HepG2 (cell line): ENCODE measurements around the gene RCOR1. TPM values are rescaled to one million over a fixed set of nuclear protein-coding genes. Genes with fewer than 3 reads are reported as not detected.
A peak's percentile ranks its signal among the peaks of the same experiment; 100 is the strongest.

ENCODE experiments used
- ATAC-seq: fragments of 200-7000 bp; cut with Tn5 transposase; 3 replicates; pipeline ENCODE4 v1.9.1; 2020; ENCODE audit warnings: mild to moderate bottlenecking, moderate library complexity
- BruUV-seq: library from RNA; stranded (reverse); fragments of 400-500 nt; replicated peaks from 2 replicates; lab custom pipeline; 2021; lab: Mats Ljungman, UMichigan
- CTCF ChIA-PET: fragments of 300-600 bp; formaldehyde crosslinking; extraction: SDS; loops from one replicate; lab custom pipeline; 2021; ENCODE audit warnings: low total read pairs, inconsistent platforms, low intra/inter-chr PET ratio; lab: Yijun Ruan, JAX
- POLR2A ChIA-PET: fragments of 350-600 bp; sonication (Branson Sonifier 250); formaldehyde crosslinking; loops from one replicate; lab custom pipeline; 2020; ENCODE audit warnings: antibody characterized with exemption, inconsistent platforms; lab: Yijun Ruan, JAX
- DNase-seq: peaks from one replicate; pipeline ENCODE4 v3.0.0-alpha.2; 2015; ENCODE audit warnings: low spot score
- FAIRE-seq: peaks from 3 replicates; lab custom pipeline; 2011; peaks lifted over from hg19 to GRCh38; lab: Jason Lieb, UNC
- H2AFZ ChIP-seq: one replicate; pipeline ENCODE4 v1.6.1; 2011; ENCODE audit warnings: low read length, inconsistent platforms
- H3K27ac ChIP-seq: fragments of 300-600 bp; 3 replicates; pipeline ENCODE4 v1.8.0; 2011; ENCODE audit warnings: mixed run types, mild to moderate bottlenecking, mixed read lengths, low read length, inconsistent platforms; ENCODE audit not compliant: insufficient read depth; ENCODE audit errors: extremely low read length
- H3K27me3 ChIP-seq, 2 experiments: fragments of 200-600 bp in 1 of 2; 2 replicates in 1 of 2; 3 replicates in 1 of 2; pipeline versions ENCODE4 v1.6.0 to v1.8.0; 2011; ENCODE audit warnings: low read length in 2 of 2, mild to moderate bottlenecking in 2 of 2, moderate library complexity in 2 of 2, inconsistent platforms in 1 of 2; ENCODE audit not compliant: insufficient read depth in 2 of 2, control insufficient read depth in 1 of 2
- H3K36me3 ChIP-seq, 2 experiments: fragments of 200-600 bp in 1 of 2; replicated peaks in 1 of 2; 2 replicates in 1 of 2; 3 replicates in 1 of 2; pipeline versions ENCODE4 v1.5.1 to v1.8.0; 2011; ENCODE audit warnings: low read length in 2 of 2, inconsistent platforms in 1 of 2; ENCODE audit not compliant: insufficient read depth in 2 of 2, control insufficient read depth in 1 of 2
- H3K4me1 ChIP-seq: 2 replicates; pipeline ENCODE4 v1.5.1; 2012; ENCODE audit warnings: low read length, inconsistent platforms; ENCODE audit not compliant: insufficient read depth
- H3K4me2 ChIP-seq: 2 replicates; pipeline ENCODE4 v1.6.0; 2011; ENCODE audit warnings: low read depth, low read length, inconsistent platforms
- H3K4me3 ChIP-seq, 3 experiments: fragments of 200-600 bp in 1 of 3; sonication (generic), shearing (Covaris generic) in 1 of 3; replicated peaks in 1 of 3; 2 replicates each; pipeline ENCODE4 v1.5.1; 2011 to 2016; ENCODE audit warnings: low read length in 3 of 3, inconsistent platforms in 2 of 3, low read depth in 2 of 3, mild to moderate bottlenecking in 2 of 3, control low read depth in 1 of 3, mixed read lengths in 1 of 3; ENCODE audit not compliant: insufficient read depth in 1 of 3
- H3K79me2 ChIP-seq: one replicate; pipeline ENCODE4 v1.6.1; 2011; ENCODE audit warnings: low read length, inconsistent platforms; ENCODE audit not compliant: insufficient read depth
- H3K9ac ChIP-seq: 2 replicates; pipeline ENCODE4 v1.6.0; 2011; ENCODE audit warnings: mild to moderate bottlenecking, low read depth, low read length, inconsistent platforms; ENCODE audit not compliant: insufficient read depth
- H3K9me3 ChIP-seq: 2 replicates; pipeline ENCODE4 v1.5.1; 2012; ENCODE audit warnings: mild to moderate bottlenecking, low read length
- H4K20me1 ChIP-seq: 2 replicates; pipeline ENCODE4 v1.6.0; 2011; ENCODE audit warnings: inconsistent platforms, mild to moderate bottlenecking, low read length, moderate library complexity; ENCODE audit not compliant: insufficient read depth
- FOXA3 ChIP-seq: IDR thresholded peaks from 2 replicates; pipeline ENCODE4 v1.6.1; 2016; ENCODE audit warnings: missing genetic modification reagents, missing compliant biosample characterization
- FOXK2 ChIP-seq: fragments of 450-650 bp; IDR thresholded peaks from 2 replicates; pipeline ENCODE4 v1.6.1; 2016
- FOXP1 ChIP-seq, 2 experiments: fragments of 450-650 bp in 1 of 2; IDR thresholded peaks; 2 replicates each; pipeline ENCODE4 v1.6.1; 2017 to 2018; ENCODE audit warnings: antibody characterized with exemption in 1 of 2
- HNF4A ChIP-seq: sonication (generic); formaldehyde crosslinking; IDR thresholded peaks from 2 replicates; pipeline ENCODE4 v1.4.0; 2020; ENCODE audit warnings: missing genetic modification reagents
- HNF4G ChIP-seq, 2 experiments: sonication (generic) in 1 of 2; formaldehyde crosslinking in 1 of 2; IDR thresholded peaks; 2 replicates each; pipeline versions ENCODE4 v1.4.0 to v1.6.1; 2011 to 2020; ENCODE audit warnings: borderline replicate concordance in 2 of 2, low read depth in 2 of 2, mild to moderate bottlenecking in 2 of 2, low read length in 1 of 2, missing genetic modification reagents in 1 of 2, moderate library complexity in 1 of 2
- MAX ChIP-seq: IDR thresholded peaks from 2 replicates; pipeline ENCODE4 v1.6.1; 2012; ENCODE audit warnings: inconsistent platforms
- RNF2 ChIP-seq: fragments of 450-650 bp; conservative IDR thresholded peaks from 2 replicates; pipeline ENCODE4 v1.6.1; 2016; ENCODE audit warnings: low read depth
- TCF7 ChIP-seq: sonication (generic); IDR thresholded peaks from 2 replicates; pipeline ENCODE4 v1.6.1; 2016; ENCODE audit warnings: antibody characterized with exemption, low read depth
- TOPORS ChIP-seq: sonication (generic); formaldehyde crosslinking; IDR thresholded peaks from 2 replicates; pipeline ENCODE4 v1.8.0; 2023; ENCODE audit warnings: mild to moderate bottlenecking, missing genetic modification reagents
- ZBTB38 ChIP-seq: sonication (generic); formaldehyde crosslinking; IDR thresholded peaks from 2 replicates; pipeline ENCODE4 v1.5.1; 2020; ENCODE audit warnings: mild to moderate bottlenecking, missing genetic modification reagents
- ZNF431 ChIP-seq: sonication (generic); formaldehyde crosslinking; IDR thresholded peaks from 2 replicates; pipeline ENCODE4 v1.9.0; 2022; ENCODE audit warnings: missing genetic modification reagents, low read depth, mild to moderate bottlenecking, borderline replicate concordance
- ZNF501 ChIP-seq: sonication (generic); formaldehyde crosslinking; IDR thresholded peaks from 2 replicates; pipeline ENCODE4 v1.5.1; 2020; ENCODE audit warnings: mild to moderate bottlenecking, moderate library complexity, missing genetic modification reagents
- ZNF672 ChIP-seq: sonication (generic); formaldehyde crosslinking; IDR thresholded peaks from 2 replicates; pipeline ENCODE4 v1.8.1; 2022; ENCODE audit warnings: missing genetic modification reagents
- ZNF770 ChIP-seq: sonication (generic); formaldehyde crosslinking; IDR thresholded peaks from 2 replicates; pipeline ENCODE4 v1.5.0; 2020; ENCODE audit warnings: mild to moderate bottlenecking, missing genetic modification reagents
- WGBS: methylation state at CpG from one replicate; pipeline ENCODE4 v1.1.6; 2017; ENCODE audit warnings: low lambda C conversion rate; 5-methylcytosine and 5-hydroxymethylcytosine counted together
- in situ Hi-C: cut with HindIII; loops from 2 replicates; pipeline ENCODE4 v1.10.0; 2017; ENCODE audit warnings: low pct_unique_long_range_greater_than_20kb; ENCODE audit not compliant: extremely low pct_ligation_motif_present
- intact Hi-C: fragments of 100-400 bp; cut with micrococcal nuclease; formaldehyde crosslinking; loops from one replicate; pipeline ENCODE4 v1.10.0; 2022; ENCODE audit not compliant: unreplicated experiment
- polyA plus RNA-seq, 8 experiments: library from polyadenylated mRNA; depleted of rRNA in 3 of 8; stranded (reverse) in 7 of 8; unstranded in 1 of 8; fragments of >200 nt; fragmentation: Illumina TruSeq in 4 of 8; extraction: Trizol in 4 of 8; gene quantifications; 2 replicates each; pipeline versions ENCODE4 v1.2.1 to v1.2.3, GENCODE V29; 2011 to 2016; ENCODE audit warnings: low read depth in 4 of 8, missing spikeins in 1 of 8, mixed read lengths in 1 of 8; ENCODE audit not compliant: insufficient read depth in 1 of 8
- total RNA-seq, 5 experiments: library from RNA; depleted of rRNA; stranded (reverse); fragments of >200 nt; fragmentation: Illumina TruSeq; extraction: Trizol; gene quantifications; 2 replicates each; pipeline ENCODE4 v1.2.3, GENCODE V29; 2016; ENCODE audit warnings: low read depth in 1 of 5
- TF ChIP-seq, protein P1 (sequence below): sonication (generic); formaldehyde crosslinking; IDR thresholded peaks from 2 replicates; pipeline ENCODE4 v1.9.0; 2022; ENCODE audit warnings: missing genetic modification reagents, mild to moderate bottlenecking, borderline replicate concordance
- TF ChIP-seq, protein P2 (sequence below): sonication (generic); formaldehyde crosslinking; IDR thresholded peaks from 2 replicates; pipeline ENCODE4 v1.4.0; 2020; ENCODE audit warnings: missing genetic modification reagents, mild to moderate bottlenecking, borderline replicate concordance

Gene RCOR1
- total and polyA plus RNA-seq, 2 of the 13 experiments (the other 11 are each of a cell fraction or from before 2014, with no cell fraction given) = 10.2 to 11.1 TPM

GRCh38 chr14:102726191-102726949 is 133.9 kb downstream of the RCOR1 start:
- H3K9me3 ChIP-seq = no peaks in the 10 kb centered on the region
- DNase-seq (peak; percentile 61), ATAC-seq (peak; percentile 89), FAIRE-seq (peak; percentile 15)
- H3K4me2 ChIP-seq = no peak overlapping the region
- no peak overlapping the region for H3K9ac ChIP-seq
- no peak overlapping the region for H2AFZ ChIP-seq
- ChIA-PET CTCF (no interaction called here), POLR2A (interaction anchor here (1.6 kb wide), 1 partner anchor 44 kb away, joined by 3 read pairs; no protein-coding TSS in a partner anchor)
- no peak overlapping the region for H3K4me3 ChIP-seq
- WGBS = 65% methylated on average over 18 of the region's 19 CpGs
- BruUV-seq = no TSS peak
- no peaks in the 10 kb centered on the region for H3K79me2 ChIP-seq
- H3K27ac ChIP-seq = peak overlapping the region; percentile 34
- H4K20me1 ChIP-seq = peaks cover 3% of the 10 kb centered on the region; the same call in 1 of the 2 replicates
- H3K4me1 ChIP-seq = peaks cover 14% of the 10 kb centered on the region
- peaks cover 24 to 74% of the 10 kb centered on the region in 2 experiments for H3K36me3 ChIP-seq
- H3K27me3 ChIP-seq = no peaks in the 10 kb centered on the region
- intact Hi-C loops = loop anchor here (5.0 kb wide), 1 partner anchor 46 kb away; no protein-coding TSS in a partner anchor
- in situ Hi-C loops = no loop called here
- TF ChIP-seq FOXP1 (IDR thresholded peaks at IDR 0.05) (0 out of 2 replicates have a peak, but pooled peaks have one; percentile 17), FOXP1 (CRISPR knock-in tag; IDR thresholded peaks at IDR 0.05) (peak; percentile 47; the same call in 1 of the 2 replicates), HNF4A (peak; percentile 40; the same call in 1 of the 2 replicates), FOXA3 (CRISPR knock-in tag) (peak; percentile 69), RNF2 (no peak), ZNF501 (CRISPR knock-in tag) (0 out of 2 replicates have a peak, but pooled peaks have one; percentile 9), TOPORS (CRISPR knock-in tag) (no peak), ZNF770 (CRISPR knock-in tag) (0 out of 2 replicates have a peak, but pooled peaks have one; percentile 21), FOXK2 (0 out of 2 replicates have a peak, but pooled peaks have one; percentile 27), MAX (0 out of 2 replicates have a peak, but pooled peaks have one; percentile 2), HNF4G (IDR thresholded peaks at IDR 0.05; ENCODE audit: borderline replicate concordance, low read depth, low read length) (0 out of 2 replicates have a peak, but pooled peaks have one; percentile 23), HNF4G (CRISPR knock-in tag; IDR thresholded peaks at IDR 0.05; ENCODE audit: borderline replicate concordance, low read depth) (no peak), TCF7 (peak; percentile 50), ZNF431 (CRISPR knock-in tag) (peak; percentile 72), ZBTB38 (peak; percentile 90), ZNF672 (CRISPR knock-in tag) (no peak)
- TF ChIP-seq, protein P1, sequence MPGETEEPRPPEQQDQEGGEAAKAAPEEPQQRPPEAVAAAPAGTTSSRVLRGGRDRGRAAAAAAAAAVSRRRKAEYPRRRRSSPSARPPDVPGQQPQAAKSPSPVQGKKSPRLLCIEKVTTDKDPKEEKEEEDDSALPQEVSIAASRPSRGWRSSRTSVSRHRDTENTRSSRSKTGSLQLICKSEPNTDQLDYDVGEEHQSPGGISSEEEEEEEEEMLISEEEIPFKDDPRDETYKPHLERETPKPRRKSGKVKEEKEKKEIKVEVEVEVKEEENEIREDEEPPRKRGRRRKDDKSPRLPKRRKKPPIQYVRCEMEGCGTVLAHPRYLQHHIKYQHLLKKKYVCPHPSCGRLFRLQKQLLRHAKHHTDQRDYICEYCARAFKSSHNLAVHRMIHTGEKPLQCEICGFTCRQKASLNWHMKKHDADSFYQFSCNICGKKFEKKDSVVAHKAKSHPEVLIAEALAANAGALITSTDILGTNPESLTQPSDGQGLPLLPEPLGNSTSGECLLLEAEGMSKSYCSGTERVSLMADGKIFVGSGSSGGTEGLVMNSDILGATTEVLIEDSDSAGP (CRISPR knock-in tag) = peak; percentile 37; the same call in 1 of the 2 replicates
- TF ChIP-seq, protein P2, sequence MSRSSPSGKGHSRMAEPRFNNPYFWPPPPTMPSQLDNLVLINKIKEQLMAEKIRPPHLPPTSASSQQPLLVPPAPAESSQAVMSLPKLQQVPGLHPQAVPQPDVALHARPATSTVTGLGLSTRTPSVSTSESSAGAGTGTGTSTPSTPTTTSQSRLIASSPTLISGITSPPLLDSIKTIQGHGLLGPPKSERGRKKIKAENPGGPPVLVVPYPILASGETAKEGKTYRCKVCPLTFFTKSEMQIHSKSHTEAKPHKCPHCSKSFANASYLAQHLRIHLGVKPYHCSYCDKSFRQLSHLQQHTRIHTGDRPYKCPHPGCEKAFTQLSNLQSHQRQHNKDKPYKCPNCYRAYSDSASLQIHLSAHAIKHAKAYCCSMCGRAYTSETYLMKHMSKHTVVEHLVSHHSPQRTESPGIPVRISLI (CRISPR knock-in tag) = peak; percentile 98
